ENCODE results near the gene GHSR.

Gene GHSR, protein sequence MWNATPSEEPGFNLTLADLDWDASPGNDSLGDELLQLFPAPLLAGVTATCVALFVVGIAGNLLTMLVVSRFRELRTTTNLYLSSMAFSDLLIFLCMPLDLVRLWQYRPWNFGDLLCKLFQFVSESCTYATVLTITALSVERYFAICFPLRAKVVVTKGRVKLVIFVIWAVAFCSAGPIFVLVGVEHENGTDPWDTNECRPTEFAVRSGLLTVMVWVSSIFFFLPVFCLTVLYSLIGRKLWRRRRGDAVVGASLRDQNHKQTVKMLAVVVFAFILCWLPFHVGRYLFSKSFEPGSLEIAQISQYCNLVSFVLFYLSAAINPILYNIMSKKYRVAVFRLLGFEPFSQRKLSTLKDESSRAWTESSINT

DNA sequence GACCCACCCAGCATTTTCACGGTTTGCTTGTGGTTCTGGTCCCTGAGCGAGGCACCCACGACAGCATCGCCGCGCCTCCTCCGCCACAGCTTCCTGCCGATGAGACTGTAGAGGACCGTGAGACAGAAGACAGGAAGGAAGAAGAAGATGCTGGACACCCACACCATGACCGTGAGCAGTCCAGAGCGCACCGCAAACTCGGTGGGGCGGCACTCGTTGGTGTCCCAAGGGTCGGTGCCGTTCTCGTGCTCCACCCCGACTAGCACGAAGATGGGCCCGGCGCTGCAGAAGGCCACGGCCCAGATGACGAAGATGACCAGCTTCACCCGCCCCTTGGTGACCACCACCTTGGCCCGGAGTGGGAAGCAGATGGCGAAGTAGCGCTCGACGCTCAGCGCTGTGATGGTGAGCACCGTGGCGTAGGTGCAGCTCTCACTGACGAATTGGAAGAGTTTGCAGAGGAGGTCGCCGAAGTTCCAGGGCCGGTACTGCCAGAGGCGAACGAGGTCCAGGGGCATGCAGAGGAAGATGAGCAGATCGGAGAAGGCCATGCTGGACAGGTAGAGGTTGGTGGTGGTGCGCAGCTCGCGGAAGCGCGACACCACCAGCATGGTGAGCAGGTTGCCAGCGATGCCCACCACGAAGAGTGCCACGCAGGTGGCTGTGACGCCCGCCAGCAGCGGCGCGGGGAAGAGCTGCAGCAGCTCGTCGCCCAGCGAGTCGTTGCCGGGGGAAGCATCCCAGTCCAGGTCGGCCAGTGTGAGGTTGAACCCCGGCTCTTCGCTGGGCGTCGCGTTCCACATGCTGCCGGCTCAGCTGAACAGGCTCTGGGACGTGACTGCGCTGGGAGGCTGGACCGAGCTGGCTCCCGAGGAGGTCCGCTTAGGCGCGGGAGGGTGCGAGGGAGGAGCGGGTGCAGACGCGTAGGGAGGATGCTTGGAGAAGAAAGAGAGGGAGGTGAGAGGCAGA lies at the start of gene GHSR:
Gene GHSR, minus strand, starts transcription at position 846 of the 969 bp plus-strand sequence. Its CDS starts 43 bp downstream, at position 803.
- no peak for DNase-seq

GRCh38 chr3:172490198-172490669 lies 42.0 kb upstream of the GHSR start:
- DNase-seq = peak; percentile 71

GRCh38 chr3:172478116-172478515 lies 29.9 kb upstream of the GHSR start:
- no peak for DNase-seq

- DNase-seq = no peak
These were observed 28.1 kb upstream of the GHSR start for GRCh38 chr3:172476347-172476746.

DNA sequence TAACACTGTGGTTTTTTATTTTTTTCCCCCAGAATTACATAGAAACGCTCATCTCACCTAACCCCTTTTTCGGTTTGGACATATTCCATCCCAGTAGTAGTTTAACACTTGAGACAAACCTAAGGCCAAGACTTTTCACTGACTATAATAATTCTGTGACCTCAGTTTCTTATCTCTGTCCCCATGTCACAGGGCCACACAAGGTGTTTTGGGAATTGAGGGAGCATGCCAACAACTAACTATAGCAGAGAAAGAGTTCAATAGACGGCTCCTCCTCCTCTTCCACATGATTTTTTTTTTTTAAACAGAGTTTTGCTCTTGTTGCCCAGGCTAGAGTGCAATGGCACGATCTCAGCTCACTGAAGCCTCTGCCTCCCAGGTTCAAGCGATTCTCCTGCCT lies 27.4 kb upstream of the GHSR start:
- DNase-seq = no peak

DNA sequence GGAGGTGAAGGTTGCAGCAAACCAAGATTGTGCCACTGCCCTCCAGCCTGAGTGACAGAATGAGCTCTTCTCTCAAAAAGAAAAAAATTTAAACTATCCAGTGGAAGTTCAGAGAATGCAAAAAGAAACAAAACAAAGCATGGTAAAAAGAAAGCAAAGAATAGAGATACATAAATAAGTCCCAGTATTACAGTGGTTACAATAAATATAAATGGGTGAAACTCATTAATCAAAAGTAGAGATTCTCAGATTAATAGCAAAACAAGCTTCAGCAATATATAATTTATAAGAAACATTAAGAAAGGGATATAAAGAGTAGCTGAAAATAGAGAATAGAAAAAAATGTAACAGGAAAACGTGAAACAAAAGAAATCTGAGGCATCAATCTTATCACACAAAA lies 23.6 kb upstream of the GHSR start:
- no peak for DNase-seq

GRCh38 chr3:172470588-172470987 lies 22.3 kb upstream of the GHSR start:
- DNase-seq = no peak

DNA sequence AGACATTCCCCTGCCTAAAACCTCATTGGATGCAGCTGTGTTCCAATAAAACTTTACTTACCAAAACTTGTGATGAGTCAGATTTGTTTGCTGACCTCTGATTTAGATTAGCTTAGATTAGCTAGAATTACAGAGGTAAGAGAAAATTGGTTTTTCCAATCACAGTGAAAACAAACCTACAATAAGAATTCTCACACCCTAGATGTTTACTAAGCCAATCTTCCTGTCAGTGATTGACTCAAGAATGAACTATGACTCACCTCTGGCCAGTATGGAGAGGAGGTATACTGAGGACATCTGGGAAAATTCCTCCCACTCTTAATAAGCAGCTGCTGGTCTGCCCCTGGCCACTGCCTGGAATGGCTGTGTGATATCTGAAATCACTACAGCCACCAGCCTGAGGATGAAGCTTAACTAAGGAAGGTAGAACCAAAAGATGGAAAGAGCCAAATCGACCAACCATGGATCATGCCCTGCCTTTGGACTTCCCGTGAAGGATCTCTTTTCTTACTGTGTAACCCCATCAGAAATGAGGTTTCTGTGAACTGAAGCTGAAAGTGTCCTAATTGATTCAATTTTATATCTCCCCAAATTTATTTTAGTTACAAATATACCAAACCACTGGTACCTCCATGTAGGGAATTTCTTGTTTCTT lies 19.0 kb upstream of the GHSR start:
- DNase-seq = peak; percentile 76

DNA sequence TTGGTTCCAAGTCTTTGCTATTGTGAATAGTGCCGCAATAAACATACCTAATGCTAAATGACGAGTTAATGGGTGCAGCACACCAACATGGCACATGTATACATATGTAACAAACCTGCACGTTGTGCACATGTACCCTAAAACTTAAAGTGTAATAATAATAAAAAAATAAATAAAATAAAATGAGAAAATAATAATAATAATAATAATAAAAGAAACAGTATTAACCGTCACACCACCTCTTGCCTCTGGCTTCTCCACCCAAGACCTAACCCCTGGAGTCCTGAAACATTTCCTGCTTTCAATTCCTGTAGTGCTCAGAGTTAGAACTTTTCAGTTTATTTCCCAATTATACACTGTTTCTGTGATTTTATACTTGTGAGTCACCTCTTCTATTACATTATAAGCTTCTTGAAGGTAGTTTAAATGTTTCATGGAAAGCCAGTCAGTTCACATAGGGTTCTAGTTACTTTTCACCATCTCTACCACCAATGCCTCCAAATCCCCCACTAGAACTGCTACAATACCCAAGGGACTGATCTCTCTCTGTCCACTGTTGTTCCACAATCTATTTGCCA lies 18.4 kb upstream of the GHSR start:
- no peak for DNase-seq

GRCh38 chr3:172465281-172465680 lies 17.0 kb upstream of the GHSR start:
- DNase-seq = no peak

DNA sequence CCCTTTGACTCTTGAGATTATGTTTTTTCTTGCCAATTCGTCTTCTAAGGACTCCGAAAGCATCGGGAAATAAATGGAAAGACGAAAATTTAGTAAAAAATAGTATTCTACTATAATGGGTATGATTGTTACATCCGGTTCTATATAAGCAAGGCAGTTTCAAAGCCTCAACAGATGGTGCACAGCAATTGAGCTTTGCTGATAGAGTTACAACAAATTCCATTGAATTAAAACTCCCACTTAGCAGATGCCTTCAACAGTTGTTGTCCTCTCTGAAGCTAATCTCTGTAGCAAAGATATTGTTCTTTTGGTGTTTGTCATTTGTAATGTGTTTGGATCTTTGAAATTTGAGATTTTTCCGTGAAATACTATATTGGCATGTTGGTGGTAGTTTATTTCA lies 16.1 kb upstream of the GHSR start:
- no peak for DNase-seq

- DNase-seq = peak; percentile 44
These were observed 13.4 kb upstream of the GHSR start for GRCh38 chr3:172461530-172462138.

- no peak for DNase-seq
These were observed 8.1 kb upstream of the GHSR start for GRCh38 chr3:172456404-172456803.

GRCh38 chr3:172454180-172454579 lies 5.9 kb upstream of the GHSR start:
- no peak for DNase-seq

GRCh38 chr3:172449466-172450149 lies 1.4 kb upstream of the GHSR start:
- peak; percentile 24 for DNase-seq

DNA sequence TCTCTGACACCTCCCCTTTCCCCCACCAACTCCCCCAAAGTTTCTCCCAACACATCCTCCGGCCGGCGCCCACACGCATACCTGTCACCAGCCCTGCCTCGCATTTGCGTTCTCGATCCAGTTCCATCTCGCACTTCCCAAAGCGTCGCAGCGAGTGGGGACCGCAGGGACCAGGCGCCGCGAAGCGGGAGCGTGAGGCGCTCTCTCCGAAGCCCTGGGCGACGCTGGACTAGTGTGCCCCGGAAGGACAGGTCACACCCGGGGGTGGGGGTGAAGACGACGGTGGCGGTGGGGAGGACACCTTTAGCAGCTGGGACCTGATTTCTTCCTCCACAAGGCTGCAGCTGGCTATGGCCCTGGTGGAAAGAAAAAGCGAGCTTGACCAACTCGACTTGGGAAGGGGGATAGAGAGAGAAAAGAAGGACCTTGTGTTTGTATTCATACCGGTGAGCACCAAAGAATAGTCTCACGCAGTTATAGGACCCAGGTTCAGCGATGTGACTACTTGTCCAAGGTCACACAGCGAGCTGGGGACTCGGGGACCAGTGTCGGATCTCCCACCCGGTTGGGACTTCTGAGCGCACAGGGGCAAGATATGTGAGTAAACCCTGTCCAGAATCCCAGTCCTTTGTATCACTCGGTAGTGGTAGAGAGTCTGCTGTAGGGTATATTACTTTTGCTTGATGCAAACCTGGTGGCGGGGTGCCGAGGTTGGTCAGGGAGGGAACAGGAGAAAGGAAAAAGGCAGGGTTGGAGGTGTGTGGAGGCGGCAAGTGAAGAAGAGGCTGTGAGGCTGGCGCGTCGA lies 607 bp upstream of the GHSR start:
- DNase-seq = no peak

DNA sequence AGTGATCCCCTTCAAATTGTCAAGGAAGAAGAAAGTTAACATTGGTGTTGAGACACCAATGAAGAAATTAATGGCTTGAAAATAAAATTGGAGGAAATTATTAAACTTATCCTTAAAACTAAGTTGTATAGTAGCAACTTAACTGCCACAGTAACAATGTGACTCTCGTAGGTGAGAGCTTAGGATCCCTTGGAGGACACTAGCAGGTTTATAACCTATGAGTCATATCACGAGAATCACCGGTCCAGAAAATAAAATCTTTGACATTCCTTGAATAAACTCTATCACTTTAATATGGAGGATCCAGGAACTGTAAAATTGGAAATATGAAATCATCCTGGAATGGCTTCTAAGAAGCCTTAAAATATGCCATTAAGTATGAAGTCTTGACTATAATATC lies 2.1 kb downstream of the GHSR start:
- DNase-seq = no peak

DNA sequence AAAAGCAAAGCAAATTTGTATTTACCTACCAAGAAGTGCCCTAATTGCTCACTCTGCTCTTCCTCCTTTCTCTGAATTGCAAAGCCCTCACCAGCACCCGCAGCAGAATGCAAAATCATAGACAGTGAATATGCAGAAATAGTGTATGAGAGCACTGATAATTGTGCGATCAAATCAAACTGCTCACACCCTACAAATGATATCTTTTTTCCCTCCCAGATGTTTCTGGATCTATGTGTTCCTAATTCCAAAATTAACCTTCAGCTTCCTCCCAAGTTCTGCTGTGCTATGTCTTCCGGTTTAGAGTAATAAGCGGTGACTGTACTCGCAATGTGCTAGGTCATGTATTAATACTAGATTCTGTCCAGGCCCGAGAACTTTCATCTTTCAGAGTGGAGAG lies 3.4 kb downstream of the GHSR start:
- no peak for DNase-seq

GRCh38 chr3:172442606-172443005 lies 5.7 kb downstream of the GHSR start:
- DNase-seq = no peak

GRCh38 chr3:172441581-172441980 lies 6.7 kb downstream of the GHSR start:
- no peak for DNase-seq

- no peak for DNase-seq
These were observed 10.1 kb downstream of the GHSR start for GRCh38 chr3:172438186-172438585.

Measured in EL (cell line).